A549 (cell line): ENCODE results near the gene OPALIN. TPM values are rescaled to one million over a fixed set of nuclear protein-coding genes. Genes with fewer than 3 reads are reported as not detected.

ENCODE experiments used
- ATAC-seq, 2 experiments: fragments of 200-7000 bp in 1 of 2; fragments of >200 bp in 1 of 2; cut with Nextera tagmentation in 1 of 2; cut with Tn5 transposase in 1 of 2; 3 replicates each; pipeline versions ENCODE4 v1.8.0 to v1.9.1; 2018 to 2020; ENCODE audit warnings: mild to moderate bottlenecking in 1 of 2, moderate library complexity in 1 of 2
- CTCF ChIA-PET: fragments of 300-600 bp; sonication (Branson Sonifier 250); formaldehyde crosslinking; extraction: SDS; loops from one replicate; lab custom pipeline; 2021; ENCODE audit warnings: antibody characterized with exemption, inconsistent platforms; lab: Yijun Ruan, JAX
- POLR2A ChIA-PET: fragments of 350-600 bp; formaldehyde crosslinking; extraction: SDS; loops from one replicate; lab custom pipeline; 2021; ENCODE audit warnings: antibody characterized with exemption, inconsistent platforms; lab: Yijun Ruan, JAX
- DNase-seq, 2 experiments: peaks; one replicate each; pipeline versions ENCODE4 v3.0.0 to v3.0.0-alpha.2; 2011 to 2016; ENCODE audit warnings: low read depth in 1 of 2, low spot score in 1 of 2
- FAIRE-seq: peaks from 2 replicates; lab custom pipeline; 2011; peaks lifted over from hg19 to GRCh38; lab: Jason Lieb, UNC
- H3K27ac ChIP-seq, 2 experiments: fragments of >200 bp; sonication (Bioruptor Twin); formaldehyde crosslinking; 3 replicates each; pipeline ENCODE4 v1.5.1; 2016 to 2017
- H3K4me1 ChIP-seq: fragments of >200 bp; sonication (Bioruptor Twin); formaldehyde crosslinking; 3 replicates; pipeline ENCODE4 v1.6.1; 2016
- H3K4me2 ChIP-seq: fragments of >200 bp; sonication (Bioruptor Twin); formaldehyde crosslinking; 3 replicates; pipeline ENCODE4 v1.6.1; 2016
- H3K4me3 ChIP-seq: fragments of >200 bp; sonication (Bioruptor Twin); formaldehyde crosslinking; 3 replicates; pipeline ENCODE4 v1.5.1; 2016
- H3K9me3 ChIP-seq: fragments of >200 bp; sonication (Bioruptor Twin); formaldehyde crosslinking; 3 replicates; pipeline ENCODE4 v1.6.1; 2016
- BHLHE40 ChIP-seq: IDR thresholded peaks from 2 replicates; pipeline ENCODE4 v1.6.1; 2012; ENCODE audit warnings: low read depth, low read length, inconsistent platforms
- CHD2 ChIP-seq: fragments of 150-350 bp; IDR thresholded peaks from 2 replicates; pipeline ENCODE4 v1.6.1; 2014; ENCODE audit warnings: low read length; ENCODE audit not compliant: partially characterized antibody
- E2F6 ChIP-seq: IDR thresholded peaks from 2 replicates; pipeline ENCODE4 v1.6.1; 2012; ENCODE audit warnings: low read depth, borderline replicate concordance
- EHF ChIP-seq: fragments of 250-450 bp; sonication (Bioruptor Pico); IDR thresholded peaks from 2 replicates; pipeline ENCODE4 v1.5.0; 2020; ENCODE audit warnings: mild to moderate bottlenecking
- ESRRA ChIP-seq: fragments of 150-350 bp; IDR thresholded peaks from 2 replicates; pipeline ENCODE4 v1.6.1; 2014; ENCODE audit warnings: mild to moderate bottlenecking, low read length, borderline replicate concordance
- FOSL2 ChIP-seq, 2 experiments: fragments of 450-650 bp in 1 of 2; fragments of >200 bp in 1 of 2; sonication (Bioruptor Twin) in 1 of 2; formaldehyde crosslinking; IDR thresholded peaks; 2 replicates each; pipeline versions ENCODE4 v1.5.0 to v1.6.1; 2016 to 2020; ENCODE audit warnings: mild to moderate bottlenecking in 1 of 2, moderate library complexity in 1 of 2
- FOXS1 ChIP-seq: fragments of 250-450 bp; sonication (Bioruptor Pico); IDR thresholded peaks from 2 replicates; pipeline ENCODE4 v1.5.0; 2020; ENCODE audit warnings: mild to moderate bottlenecking, moderate library complexity
- HOXA7 ChIP-seq: fragments of 250-450 bp; sonication (Bioruptor Pico); IDR thresholded peaks from 2 replicates; pipeline ENCODE4 v1.5.0; 2020; ENCODE audit warnings: mild to moderate bottlenecking, moderate library complexity
- JUN ChIP-seq, 2 experiments: fragments of >200 bp; sonication (Bioruptor Twin); formaldehyde crosslinking; IDR thresholded peaks; 2 replicates in 1 of 2; 3 replicates in 1 of 2; pipeline ENCODE4 v1.6.1; 2016 to 2017
- JUNB ChIP-seq: fragments of >200 bp; sonication (Bioruptor Twin); formaldehyde crosslinking; IDR thresholded peaks from 2 replicates; pipeline ENCODE4 v1.6.1; 2016
- KDM1A ChIP-seq: fragments of 200-600 bp; sonication (generic); IDR thresholded peaks from 2 replicates; pipeline ENCODE4 v1.6.1; 2016; ENCODE audit warnings: low read depth, mild to moderate bottlenecking
- KDM5A ChIP-seq: fragments of 200-600 bp; sonication (generic); IDR thresholded peaks from 2 replicates; pipeline ENCODE4 v1.6.1; 2016; ENCODE audit warnings: antibody characterized with exemption, mild to moderate bottlenecking
- NFE2L2 ChIP-seq: fragments of 150-350 bp; conservative IDR thresholded peaks from 2 replicates; pipeline ENCODE4 v1.6.1; 2014; ENCODE audit warnings: low read length
- NR3C1 ChIP-seq: fragments of >200 bp; sonication (Bioruptor Twin); formaldehyde crosslinking; IDR thresholded peaks from 3 replicates; pipeline ENCODE4 v1.6.1; 2017
- PBX3 ChIP-seq: IDR thresholded peaks from 2 replicates; pipeline ENCODE4 v1.6.1; 2012
- PHF8 ChIP-seq: fragments of 200-600 bp; sonication (generic); IDR thresholded peaks from 2 replicates; pipeline ENCODE4 v1.6.1; 2016; ENCODE audit warnings: low read depth, mild to moderate bottlenecking, antibody characterized with exemption, moderate library complexity, borderline replicate concordance
- POLR2A ChIP-seq: IDR thresholded peaks from 2 replicates; pipeline ENCODE4 v1.6.1; 2012; ENCODE audit warnings: mild to moderate bottlenecking, low read length
- RAD21 ChIP-seq, 2 experiments: fragments of >200 bp in 1 of 2; sonication (Bioruptor Twin) in 1 of 2; formaldehyde crosslinking in 1 of 2; IDR thresholded peaks in 1 of 2; conservative IDR thresholded peaks in 1 of 2; 2 replicates in 1 of 2; 3 replicates in 1 of 2; pipeline ENCODE4 v1.6.1; 2012 to 2018; ENCODE audit warnings: inconsistent platforms in 1 of 2
- RARB ChIP-seq: fragments of 250-450 bp; sonication (Bioruptor Pico); IDR thresholded peaks from 2 replicates; pipeline ENCODE4 v1.8.0; 2021; ENCODE audit warnings: mild to moderate bottlenecking, moderate library complexity
- RNF2 ChIP-seq: fragments of 200-600 bp; sonication (generic); IDR thresholded peaks from 2 replicates; pipeline ENCODE4 v1.6.1; 2016; ENCODE audit warnings: low read depth, mild to moderate bottlenecking, antibody characterized with exemption, moderate library complexity, borderline replicate concordance
- SMC3 ChIP-seq: fragments of >200 bp; sonication (Bioruptor Twin); formaldehyde crosslinking; IDR thresholded peaks from 3 replicates; pipeline ENCODE4 v1.6.1; 2018; ENCODE audit warnings: inconsistent platforms
- TFCP2L1 ChIP-seq: fragments of 250-450 bp; sonication (Bioruptor Pico); IDR thresholded peaks from 2 replicates; pipeline ENCODE4 v1.5.0; 2021; ENCODE audit warnings: mild to moderate bottlenecking
- WGBS: methylation state at CpG from one replicate; pipeline ENCODE4 v1.1.6; 2017; ENCODE audit errors: missing lambda C conversion rate; 5-methylcytosine and 5-hydroxymethylcytosine counted together
- polyA plus RNA-seq, 4 experiments: library from polyadenylated mRNA; depleted of rRNA in 3 of 4; stranded (reverse); fragments of >200 nt; fragmentation: RNase III in 1 of 4; extraction: RNeasy Plus Mini Kit Qiagen cat#74134 plus additional on column Dnase treatment in 1 of 4; gene quantifications; 2 replicates in 3 of 4; 3 replicates in 1 of 4; pipeline ENCODE4 v1.2.3, GENCODE V29; 2011 to 2017
- TF ChIP-seq, protein P1 (sequence below): fragments of 200-600 bp; sonication (generic); IDR thresholded peaks from 2 replicates; pipeline ENCODE4 v1.6.1; 2016; ENCODE audit warnings: antibody characterized with exemption, mild to moderate bottlenecking, moderate library complexity
- TF ChIP-seq, protein P2 (sequence below): fragments of >200 bp; sonication (Bioruptor Twin); formaldehyde crosslinking; IDR thresholded peaks from 3 replicates; pipeline ENCODE4 v1.6.1; 2016

OPALIN gene
- polyA plus RNA-seq, 2 of the 4 experiments (the other 2 are of a cell fraction) = not detected

GRCh38 chr10:96406091-96406490 is 47.3 kb upstream of the OPALIN start:
- Histone ChIP-seq H3K27ac (no peak overlapping the region), H3K9me3 (no peaks in the 10 kb centered on the region), H3K4me3 (no peak overlapping the region), H3K4me1 (no peaks in the 10 kb centered on the region), H3K4me2 (no peak overlapping the region)
- POLR2A ChIA-PET = no interaction called here
- CTCF ChIA-PET = interaction anchor here (3.5 to 6.2 kb wide), 2 partner anchors 10 to 35 kb away, joined by 10 to 43 read pairs; no protein-coding TSS in a partner anchor
- TF ChIP-seq PBX3 (no peak), JUN (IDR thresholded peaks at IDR 0.05) (no peak), HOXA7 (CRISPR knock-in tag) (no peak), BHLHE40 (no peak), FOSL2 (IDR thresholded peaks at IDR 0.05) (no peak), FOSL2 (CRISPR knock-in tag; IDR thresholded peaks at IDR 0.05) (no peak), KDM1A (no peak), KDM5A (no peak), RARB (CRISPR knock-in tag) (no peak), JUNB (no peak), PHF8 (no peak), CHD2 (no peak), NFE2L2 (no peak), E2F6 (no peak)
- TF ChIP-seq, protein P1, sequence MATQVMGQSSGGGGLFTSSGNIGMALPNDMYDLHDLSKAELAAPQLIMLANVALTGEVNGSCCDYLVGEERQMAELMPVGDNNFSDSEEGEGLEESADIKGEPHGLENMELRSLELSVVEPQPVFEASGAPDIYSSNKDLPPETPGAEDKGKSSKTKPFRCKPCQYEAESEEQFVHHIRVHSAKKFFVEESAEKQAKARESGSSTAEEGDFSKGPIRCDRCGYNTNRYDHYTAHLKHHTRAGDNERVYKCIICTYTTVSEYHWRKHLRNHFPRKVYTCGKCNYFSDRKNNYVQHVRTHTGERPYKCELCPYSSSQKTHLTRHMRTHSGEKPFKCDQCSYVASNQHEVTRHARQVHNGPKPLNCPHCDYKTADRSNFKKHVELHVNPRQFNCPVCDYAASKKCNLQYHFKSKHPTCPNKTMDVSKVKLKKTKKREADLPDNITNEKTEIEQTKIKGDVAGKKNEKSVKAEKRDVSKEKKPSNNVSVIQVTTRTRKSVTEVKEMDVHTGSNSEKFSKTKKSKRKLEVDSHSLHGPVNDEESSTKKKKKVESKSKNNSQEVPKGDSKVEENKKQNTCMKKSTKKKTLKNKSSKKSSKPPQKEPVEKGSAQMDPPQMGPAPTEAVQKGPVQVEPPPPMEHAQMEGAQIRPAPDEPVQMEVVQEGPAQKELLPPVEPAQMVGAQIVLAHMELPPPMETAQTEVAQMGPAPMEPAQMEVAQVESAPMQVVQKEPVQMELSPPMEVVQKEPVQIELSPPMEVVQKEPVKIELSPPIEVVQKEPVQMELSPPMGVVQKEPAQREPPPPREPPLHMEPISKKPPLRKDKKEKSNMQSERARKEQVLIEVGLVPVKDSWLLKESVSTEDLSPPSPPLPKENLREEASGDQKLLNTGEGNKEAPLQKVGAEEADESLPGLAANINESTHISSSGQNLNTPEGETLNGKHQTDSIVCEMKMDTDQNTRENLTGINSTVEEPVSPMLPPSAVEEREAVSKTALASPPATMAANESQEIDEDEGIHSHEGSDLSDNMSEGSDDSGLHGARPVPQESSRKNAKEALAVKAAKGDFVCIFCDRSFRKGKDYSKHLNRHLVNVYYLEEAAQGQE = no peak
- TF ChIP-seq, protein P2, sequence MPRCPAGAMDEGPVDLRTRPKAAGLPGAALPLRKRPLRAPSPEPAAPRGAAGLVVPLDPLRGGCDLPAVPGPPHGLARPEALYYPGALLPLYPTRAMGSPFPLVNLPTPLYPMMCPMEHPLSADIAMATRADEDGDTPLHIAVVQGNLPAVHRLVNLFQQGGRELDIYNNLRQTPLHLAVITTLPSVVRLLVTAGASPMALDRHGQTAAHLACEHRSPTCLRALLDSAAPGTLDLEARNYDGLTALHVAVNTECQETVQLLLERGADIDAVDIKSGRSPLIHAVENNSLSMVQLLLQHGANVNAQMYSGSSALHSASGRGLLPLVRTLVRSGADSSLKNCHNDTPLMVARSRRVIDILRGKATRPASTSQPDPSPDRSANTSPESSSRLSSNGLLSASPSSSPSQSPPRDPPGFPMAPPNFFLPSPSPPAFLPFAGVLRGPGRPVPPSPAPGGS = no peak
- ATAC-seq (no peak), DNase-seq (no peak), FAIRE-seq (no peak)
- 25% methylated on average over 5 of the region's 5 CpGs for WGBS

GRCh38 chr10:96402417-96403305 is 43.9 kb upstream of the OPALIN start:
- ATAC-seq = peak in 1 of 2 experiments; percentile 66; a peak in 3 of 6 replicates
- CTCF ChIA-PET = interaction anchor here (1.2 to 3.5 kb wide), 3 partner anchors 32 to 111 kb away, joined by 4 to 10 read pairs (median 7); partner anchors contain the start of gene TLL2
- no peak overlapping the region for H3K4me2 ChIP-seq
- no peak overlapping the region for H3K27ac ChIP-seq
- H3K4me3 ChIP-seq = no peak overlapping the region
- DNase-seq = no peak
- H3K9me3 ChIP-seq = no peaks in the 10 kb centered on the region
- TF ChIP-seq NR3C1 = no peak
- TF ChIP-seq SMC3 = no peak
- no peak for TF ChIP-seq KDM1A
- TF ChIP-seq ESRRA = no peak
- TF ChIP-seq RNF2 = no peak
- no peak for TF ChIP-seq JUNB
- TF ChIP-seq, protein P1 = no peak
- no peak for TF ChIP-seq POLR2A
- TF ChIP-seq TFCP2L1 = no peak
- TF ChIP-seq CHD2 = no peak
- TF ChIP-seq EHF = no peak
- no peak for TF ChIP-seq FOXS1 (CRISPR knock-in tag)
- TF ChIP-seq RAD21 (conservative IDR thresholded peaks at IDR 0.05 in 1 of 2, IDR thresholded peaks at IDR 0.05 in 1 of 2) = no peak
- WGBS = 38% methylated on average over 16 of the region's 16 CpGs
- POLR2A ChIA-PET = no interaction called here
- H3K4me1 ChIP-seq = no peaks in the 10 kb centered on the region
- no peak for FAIRE-seq
